Fibroblast of lung (primary cell): ENCODE results near the gene ZNF765. TPM values are rescaled to one million over a fixed set of nuclear protein-coding genes. Genes with fewer than 3 reads are reported as not detected.
A peak's percentile ranks its signal among the peaks of the same experiment; 100 is the strongest.
"Not testable (repeated sequence)": the region's sequence is repeated elsewhere in the genome, so short reads cannot be mapped to it uniquely, and the experiment has no call there.

Source experiments
- DNase-seq, 2 donors: peaks; one replicate each; pipeline versions ENCODE4 v3.0.0 to v3.0.0-alpha.2; 2010; ENCODE audit warnings: low read depth in 2 of 2
- H2AFZ ChIP-seq: 2 replicates; pipeline ENCODE4 v1.5.1; 2012; ENCODE audit warnings: low read length, control low read depth, inconsistent platforms
- H3K27ac ChIP-seq: 2 replicates; pipeline ENCODE4 v1.5.1; 2011; ENCODE audit warnings: low read length, control low read depth; ENCODE audit not compliant: insufficient read depth
- H3K27me3 ChIP-seq: 2 replicates; pipeline ENCODE4 v1.5.1; 2011; ENCODE audit warnings: mild to moderate bottlenecking, low read length; ENCODE audit not compliant: control insufficient read depth, insufficient read depth
- H3K36me3 ChIP-seq: 2 replicates; pipeline ENCODE4 v1.5.1; 2011; ENCODE audit warnings: low read length; ENCODE audit not compliant: control insufficient read depth, insufficient read depth
- H3K4me1 ChIP-seq: 2 replicates; pipeline ENCODE4 v1.5.1; 2011; ENCODE audit warnings: low read length; ENCODE audit not compliant: control insufficient read depth, insufficient read depth; ENCODE audit errors: extremely low read depth
- H3K4me2 ChIP-seq: 2 replicates; pipeline ENCODE4 v1.5.1; 2011; ENCODE audit warnings: low read length, control low read depth; ENCODE audit not compliant: insufficient read depth; ENCODE audit errors: extremely low read depth
- H3K4me3 ChIP-seq, 4 experiments: fragments of 200-600 bp in 1 of 4; sonication (generic) in 1 of 4; replicated peaks in 1 of 4; 2 replicates each; pipeline ENCODE4 v1.5.1; 2011 to 2016; ENCODE audit warnings: low read length in 4 of 4, low read depth in 3 of 4, mild to moderate bottlenecking in 3 of 4, control low read depth in 2 of 4, inconsistent platforms in 1 of 4, mixed read lengths in 1 of 4; ENCODE audit not compliant: insufficient read depth in 1 of 4; ENCODE audit errors: control extremely low read depth in 1 of 4
- H3K79me2 ChIP-seq: 2 replicates; pipeline ENCODE4 v1.5.1; 2012; ENCODE audit warnings: mild to moderate bottlenecking, low read length, inconsistent platforms; ENCODE audit not compliant: control insufficient read depth, insufficient read depth
- H3K9ac ChIP-seq: 2 replicates; pipeline ENCODE4 v1.5.1; 2011; ENCODE audit warnings: mild to moderate bottlenecking, low read length, control low read depth; ENCODE audit not compliant: insufficient read depth
- H3K9me3 ChIP-seq: 2 replicates; pipeline ENCODE4 v1.5.1; 2012; ENCODE audit warnings: low read depth, low read length; ENCODE audit not compliant: control insufficient read depth, insufficient read depth
- H4K20me1 ChIP-seq: 2 replicates; pipeline ENCODE4 v1.5.1; 2011; ENCODE audit warnings: low read length; ENCODE audit not compliant: control insufficient read depth, insufficient read depth; ENCODE audit errors: extremely low read depth
- EZH2 ChIP-seq: IDR thresholded peaks from 2 replicates; pipeline ENCODE4 v1.5.1; 2012; ENCODE audit warnings: low read length, control low read depth, mild to moderate bottlenecking; ENCODE audit errors: missing control alignments
- polyA plus RNA-seq, 2 donors: library from polyadenylated mRNA; depleted of rRNA in 1 of 2; stranded (reverse) in 1 of 2; unstranded in 1 of 2; fragments of >200 nt; gene quantifications; 2 replicates each; pipeline ENCODE4 v1.2.1, GENCODE V29; 2011 to 2012; ENCODE audit warnings: missing spikeins in 1 of 2
- total RNA-seq: library from RNA; depleted of rRNA; stranded (reverse); fragments of >200 nt; gene quantifications from 2 replicates; pipeline ENCODE4 v1.2.1, GENCODE V29; 2014
- TF ChIP-seq, protein P1 (sequence below), 2 donors: IDR thresholded peaks in 1 of 2; conservative IDR thresholded peaks in 1 of 2; 1 replicate in 1 of 2; 2 replicates in 1 of 2; pipeline ENCODE4 v1.5.1; 2011 to 2012; ENCODE audit warnings: low read length in 2 of 2, control low read depth in 1 of 2, inconsistent platforms in 1 of 2, low read depth in 1 of 2, mild to moderate bottlenecking in 1 of 2

The ZNF765 gene
- total and polyA plus RNA-seq, 2 donors (not counting 1 experiment from before 2014, with no cell fraction given), result 5.3 to 14.7 TPM

DNA sequence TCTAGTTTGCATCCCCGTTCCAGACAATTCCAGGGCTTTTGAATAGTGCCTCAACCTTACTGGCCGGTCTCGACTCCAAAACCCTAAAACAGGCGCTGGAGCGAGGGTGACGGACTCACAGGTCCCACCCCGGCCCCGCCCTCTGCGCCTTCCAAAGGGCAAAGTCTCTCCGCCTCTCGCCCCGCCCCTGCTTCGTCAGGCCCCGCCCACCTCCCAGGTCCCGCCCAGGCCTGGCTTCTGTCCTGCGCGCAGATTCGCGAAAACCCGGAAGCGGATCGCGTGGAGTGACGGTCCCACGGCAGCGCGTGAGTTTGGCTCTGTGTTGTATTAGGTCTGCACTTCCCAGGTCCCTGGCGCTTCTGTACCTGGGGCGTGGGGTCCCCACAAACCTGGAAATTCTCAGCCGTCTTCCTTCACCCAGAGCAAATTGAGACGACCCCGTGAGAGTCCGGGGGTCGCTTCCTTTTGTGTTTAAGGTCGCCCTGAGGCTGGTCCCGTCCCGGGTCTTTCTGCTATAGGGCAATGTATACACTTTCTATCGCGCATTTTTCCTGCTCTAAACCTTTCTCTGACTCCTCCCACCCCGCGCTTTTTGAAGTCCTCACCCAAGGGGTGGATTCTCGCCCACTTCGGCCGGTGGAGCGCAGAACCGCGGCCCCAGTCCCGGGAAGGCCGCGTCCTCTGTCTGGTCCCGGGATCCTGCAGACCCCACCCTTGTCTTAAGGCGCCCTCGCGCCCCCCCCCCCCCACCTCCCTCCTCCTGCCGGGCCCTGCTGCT, 72.7 kb downstream of the ZNF765 start, which contains the start of gene ZNF813:
Gene ZNF813, plus strand, starts transcription at position 249 of the 778 bp plus-strand sequence. CDS start 16,090 bp downstream, outside the sequence.
- peak; percentile 76 to 86 for DNase-seq
- H3K36me3 ChIP-seq, result no peaks in the 10 kb centered on the region
- H2AFZ ChIP-seq, result peak within 1 kb of the TSS; percentile 91
- no peaks in the 10 kb centered on the region for H3K79me2 ChIP-seq
- no peaks in the 10 kb centered on the region for H3K27me3 ChIP-seq
- H3K4me2 ChIP-seq, result peak within 1 kb of the TSS; percentile 87
- H3K9me3 ChIP-seq, result no peaks in the 10 kb centered on the region
- peak within 1 kb of the TSS; percentile 67 for H3K27ac ChIP-seq
- no peaks in the 10 kb centered on the region for H4K20me1 ChIP-seq
- peak within 1 kb of the TSS; percentile 66 for H3K9ac ChIP-seq
- H3K4me3 ChIP-seq, result peak within 1 kb of the TSS; percentile 63 to 81 (median 78)
- no peaks in the 10 kb centered on the region for H3K4me1 ChIP-seq
- no peak for TF ChIP-seq EZH2
- TF ChIP-seq, protein P1, sequence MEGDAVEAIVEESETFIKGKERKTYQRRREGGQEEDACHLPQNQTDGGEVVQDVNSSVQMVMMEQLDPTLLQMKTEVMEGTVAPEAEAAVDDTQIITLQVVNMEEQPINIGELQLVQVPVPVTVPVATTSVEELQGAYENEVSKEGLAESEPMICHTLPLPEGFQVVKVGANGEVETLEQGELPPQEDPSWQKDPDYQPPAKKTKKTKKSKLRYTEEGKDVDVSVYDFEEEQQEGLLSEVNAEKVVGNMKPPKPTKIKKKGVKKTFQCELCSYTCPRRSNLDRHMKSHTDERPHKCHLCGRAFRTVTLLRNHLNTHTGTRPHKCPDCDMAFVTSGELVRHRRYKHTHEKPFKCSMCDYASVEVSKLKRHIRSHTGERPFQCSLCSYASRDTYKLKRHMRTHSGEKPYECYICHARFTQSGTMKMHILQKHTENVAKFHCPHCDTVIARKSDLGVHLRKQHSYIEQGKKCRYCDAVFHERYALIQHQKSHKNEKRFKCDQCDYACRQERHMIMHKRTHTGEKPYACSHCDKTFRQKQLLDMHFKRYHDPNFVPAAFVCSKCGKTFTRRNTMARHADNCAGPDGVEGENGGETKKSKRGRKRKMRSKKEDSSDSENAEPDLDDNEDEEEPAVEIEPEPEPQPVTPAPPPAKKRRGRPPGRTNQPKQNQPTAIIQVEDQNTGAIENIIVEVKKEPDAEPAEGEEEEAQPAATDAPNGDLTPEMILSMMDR (conservative IDR thresholded peaks at IDR 0.05 in 1 of 2, IDR thresholded peaks at IDR 0.05 in 1 of 2; ENCODE audit: low read depth in 1 of 2, low read length in 2 of 2), result no peak

DNA sequence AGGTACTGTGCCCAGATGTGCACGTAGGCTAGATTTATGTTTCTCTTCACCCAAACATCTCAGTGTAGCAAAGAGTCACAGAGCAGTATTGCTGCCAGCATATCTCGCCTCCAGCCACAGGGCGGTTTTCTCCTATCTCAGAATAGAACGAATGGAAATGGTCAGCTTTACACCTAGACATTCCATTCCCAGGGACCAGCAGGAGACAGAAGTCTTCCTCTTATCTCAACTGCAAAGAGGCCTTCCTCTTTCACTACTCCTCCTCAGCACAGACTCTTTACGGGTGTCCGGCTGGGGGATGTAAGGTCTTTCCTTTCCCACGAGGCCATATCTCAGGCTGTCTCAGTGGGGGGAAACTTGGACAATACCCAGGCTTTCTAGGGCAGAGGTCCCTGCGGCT, 73.7 kb downstream of the ZNF765 start:
- not testable (repeated sequence) for H3K9ac ChIP-seq, H3K4me1 ChIP-seq, H2AFZ ChIP-seq, H3K36me3 ChIP-seq, H3K27ac ChIP-seq, H4K20me1 ChIP-seq, H3K27me3 ChIP-seq, DNase-seq, H3K9me3 ChIP-seq, H3K79me2 ChIP-seq
- Histone ChIP-seq H3K4me3 (peak overlapping the region in 3 of 4 experiments; percentile 52 to 78 (median 77)), H3K4me2 (peak overlapping the region; percentile 75)

DNA sequence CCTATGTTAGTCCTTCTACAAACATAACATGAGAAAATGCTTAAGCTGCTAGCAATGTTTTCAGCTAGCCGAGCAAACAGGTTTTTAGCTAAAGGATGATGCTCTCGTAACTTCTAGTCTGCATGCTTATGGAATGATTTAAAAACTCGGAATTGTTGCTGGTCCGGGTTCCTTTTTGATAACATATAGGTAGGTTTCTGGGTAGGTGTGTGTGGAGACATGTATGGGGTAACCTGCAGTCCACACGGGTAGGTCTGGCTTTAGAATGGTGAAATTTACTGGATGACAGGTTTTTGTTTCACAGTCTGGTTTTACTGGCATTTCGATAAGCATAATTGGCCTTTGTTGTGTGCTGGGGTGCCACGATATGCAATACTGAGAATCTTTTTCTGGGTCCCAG, 77.0 kb downstream of the ZNF765 start:
- Histone ChIP-seq H3K27ac (no peak overlapping the region), H3K4me2 (no peak overlapping the region), H3K4me3 (no peak overlapping the region), H2AFZ (no peak overlapping the region), H4K20me1 (no peaks in the 10 kb centered on the region), H3K4me1 (no peaks in the 10 kb centered on the region), H3K36me3 (no peaks in the 10 kb centered on the region), H3K79me2 (no peaks in the 10 kb centered on the region), H3K9me3 (no peaks in the 10 kb centered on the region), H3K27me3 (no peaks in the 10 kb centered on the region), H3K9ac (no peak overlapping the region)
- no peak for DNase-seq
- TF ChIP-seq EZH2, result no peak
- TF ChIP-seq, protein P1 (conservative IDR thresholded peaks at IDR 0.05 in 1 of 2, IDR thresholded peaks at IDR 0.05 in 1 of 2; ENCODE audit: low read depth in 1 of 2, low read length in 2 of 2), result no peak

DNA sequence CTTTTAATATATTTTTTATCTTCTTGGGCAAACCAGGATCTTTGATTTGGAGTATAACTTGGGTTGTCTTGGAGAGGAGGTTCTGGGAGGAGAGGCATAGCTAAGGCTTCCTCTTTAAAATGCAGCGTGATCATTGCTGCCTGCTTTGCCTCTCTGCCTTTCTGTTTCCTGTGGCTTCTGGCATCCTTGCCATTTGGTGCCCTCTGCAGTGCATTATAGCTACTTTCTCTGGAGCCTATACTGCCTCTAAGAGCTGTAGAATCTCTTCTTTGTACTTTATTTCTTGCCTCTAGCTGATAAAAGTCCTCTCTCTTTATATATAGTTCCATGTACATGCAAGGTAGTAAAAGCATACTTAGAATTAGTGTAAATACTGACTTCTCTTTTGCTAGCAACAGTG, 79.9 kb downstream of the ZNF765 start:
- not testable (repeated sequence) for H3K9ac ChIP-seq, H3K36me3 ChIP-seq, H3K9me3 ChIP-seq, H3K4me1 ChIP-seq, H3K4me3 ChIP-seq, H4K20me1 ChIP-seq, DNase-seq, H3K79me2 ChIP-seq, H2AFZ ChIP-seq, H3K4me2 ChIP-seq, H3K27ac ChIP-seq, H3K27me3 ChIP-seq

DNA sequence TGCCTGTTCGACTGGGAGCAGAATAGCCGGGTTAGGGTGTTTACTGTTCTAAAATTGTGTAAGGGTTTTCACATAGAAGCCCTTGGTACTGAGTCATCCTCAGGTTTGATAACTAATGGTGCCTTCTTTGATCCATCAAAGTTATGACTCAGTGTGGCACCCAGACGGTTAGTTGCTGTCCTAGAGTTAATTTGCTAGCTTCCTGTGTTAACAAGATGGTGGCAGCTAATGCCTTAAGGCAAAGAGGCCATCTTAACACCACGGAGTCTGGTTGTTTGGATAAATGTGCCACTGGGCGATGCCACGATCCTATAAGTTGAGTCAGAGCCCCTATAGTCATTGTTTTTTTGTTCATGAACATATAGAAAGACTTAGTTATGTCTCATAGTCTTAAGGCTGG, 80.5 kb downstream of the ZNF765 start:
- H4K20me1 ChIP-seq, H3K27ac ChIP-seq, H3K9ac ChIP-seq, H3K79me2 ChIP-seq, H3K36me3 ChIP-seq, H2AFZ ChIP-seq, H3K4me3 ChIP-seq, H3K27me3 ChIP-seq, H3K9me3 ChIP-seq, H3K4me2 ChIP-seq, H3K4me1 ChIP-seq: not testable (repeated sequence)
- DNase-seq, result peak in 1 of 2 donors; percentile 2
